Measurements from ENCODE around the gene UBE2O.

UBE2O gene

GRCh38 chr17:76343106-76343505 lies 109.8 kb downstream of the UBE2O start:
- Histone ChIP-seq H3K79me2 (peaks cover 11% of the 10 kb centered on the region), H3K36me3 (ENCODE audit: control insufficient read depth, insufficient read depth, low read length) (no peaks in the 10 kb centered on the region), H2AFZ (no peak overlapping the region), H3K4me2 (ENCODE audit: low read length) (no peak overlapping the region), H3K4me1 (no peaks in the 10 kb centered on the region), H3K9ac (no peak overlapping the region), H3K27me3 (ENCODE audit: control insufficient read depth, insufficient read depth, low read length) (no peaks in the 10 kb centered on the region), H3K27ac (no peak overlapping the region), H3K4me3 (ENCODE audit: low read depth, low read length) (no peak overlapping the region), H3K9me3 (ENCODE audit: control insufficient read depth, low read length) (no peaks in the 10 kb centered on the region)
- no peak for TF ChIP-seq CTCF (IDR thresholded peaks at IDR 0.05)

- Histone ChIP-seq H3K4me1 (no peaks in the 10 kb centered on the region), H3K27ac (no peak overlapping the region), H3K9me3 (ENCODE audit: control insufficient read depth, low read length) (no peaks in the 10 kb centered on the region), H3K4me3 (ENCODE audit: low read depth, low read length) (no peak overlapping the region), H3K79me2 (peaks cover 10% of the 10 kb centered on the region), H3K27me3 (ENCODE audit: control insufficient read depth, insufficient read depth, low read length) (no peaks in the 10 kb centered on the region), H3K4me2 (ENCODE audit: low read length) (no peak overlapping the region), H2AFZ (no peak overlapping the region), H3K36me3 (ENCODE audit: control insufficient read depth, insufficient read depth, low read length) (no peaks in the 10 kb centered on the region), H3K9ac (no peak overlapping the region)
- TF ChIP-seq CTCF (IDR thresholded peaks at IDR 0.05) = no peak
Measured at GRCh38 chr17:76341301-76341700, 111.7 kb downstream of the UBE2O start.
